Stimulated activated CD4-positive, alpha-beta T cell treated with anti-CD3 and anti-CD28 coated beads, Interleukin-4, amount 100 ng/mL, for 1 hour (primary cell): ENCODE measurements around the gene C6orf15.

ENCODE experiments used
- DNase-seq: peaks from one replicate; pipeline ENCODE4 v3.0.0-alpha.2; 2020

Gene C6orf15

GRCh38 chr6:31065556-31065955, 46.8 kb downstream of the C6orf15 start:
- DNase-seq: no peak

GRCh38 chr6:31063906-31064435, 48.4 kb downstream of the C6orf15 start:
- no peak for DNase-seq
